GM23338 (cell line): Measurements from ENCODE around the gene STAT1. TPM values are rescaled to one million over a fixed set of nuclear protein-coding genes. Genes with fewer than 3 reads are reported as not detected.
A peak's percentile ranks its signal among the peaks of the same experiment; 100 is the strongest.

Source experiments
- ATAC-seq: fragments of 200-7000 bp; cut with Tn5 transposase; 3 replicates; pipeline ENCODE4 v1.9.1; 2020
- DNase-seq: peaks from one replicate; pipeline ENCODE4 v3.0.0-alpha.2; 2015; ENCODE audit warnings: low spot score
- H2AFZ ChIP-seq: fragments of 200-600 bp; sonication (generic); 2 replicates; pipeline ENCODE4 v1.8.0; 2016; ENCODE audit warnings: antibody characterized with exemption, mild to moderate bottlenecking, moderate library complexity
- H3F3A ChIP-seq: fragments of 200-600 bp; sonication (generic); replicated peaks from 2 replicates; pipeline ENCODE4 v1.8.0; 2017; ENCODE audit warnings: antibody characterized with exemption, mixed run types, low read depth
- H3K27ac ChIP-seq: fragments of 200-600 bp; sonication (generic); 2 replicates; pipeline ENCODE4 v1.6.1; 2016; ENCODE audit warnings: low read depth
- H3K27me3 ChIP-seq: fragments of 200-600 bp; sonication (generic); 2 replicates; pipeline ENCODE4 v1.8.0; 2016; ENCODE audit warnings: mild to moderate bottlenecking, mixed run types, moderate library complexity; ENCODE audit not compliant: insufficient read depth
- H3K36me3 ChIP-seq: fragments of 200-600 bp; sonication (generic); 2 replicates; pipeline ENCODE4 v1.8.0; 2016; ENCODE audit warnings: mild to moderate bottlenecking; ENCODE audit not compliant: insufficient read depth
- H3K4me1 ChIP-seq: fragments of 200-600 bp; sonication (generic); 2 replicates; pipeline ENCODE4 v1.8.0; 2016; ENCODE audit warnings: mild to moderate bottlenecking, moderate library complexity; ENCODE audit not compliant: insufficient read depth
- H3K4me2 ChIP-seq: fragments of 200-600 bp; sonication (generic); 2 replicates; pipeline ENCODE4 v1.7.1; 2017; ENCODE audit warnings: mixed run types
- H3K4me3 ChIP-seq: fragments of 200-600 bp; sonication (generic); 2 replicates; pipeline ENCODE4 v1.6.1; 2016; ENCODE audit warnings: mixed run types
- H3K79me2 ChIP-seq: fragments of 200-600 bp; sonication (generic); replicated peaks from 2 replicates; pipeline ENCODE4 v1.8.0; 2017; ENCODE audit warnings: mild to moderate bottlenecking; ENCODE audit not compliant: insufficient read depth
- H3K9me2 ChIP-seq: fragments of 200-600 bp; sonication (generic); 2 replicates; pipeline ENCODE4 v1.8.0; 2017; ENCODE audit not compliant: insufficient read depth
- H4K20me1 ChIP-seq: fragments of 200-600 bp; sonication (generic); replicated peaks from 2 replicates; pipeline ENCODE4 v1.8.0; 2017; ENCODE audit warnings: mild to moderate bottlenecking; ENCODE audit not compliant: insufficient read depth
- H3K27ac Mint-ChIP-seq: 2 replicates; pipeline ENCODE4 v1.8.0; 2020; ENCODE audit warnings: inconsistent platforms, mild to moderate bottlenecking, moderate library complexity, mixed read lengths
- H3K27me3 Mint-ChIP-seq: 3 replicates; pipeline ENCODE4 v1.8.0; 2022; ENCODE audit warnings: low read depth, mild to moderate bottlenecking, moderate library complexity, mixed read lengths, inconsistent platforms; ENCODE audit not compliant: insufficient read depth, poor library complexity
- H3K36me3 Mint-ChIP-seq: 3 replicates; pipeline ENCODE4 v1.8.0; 2021; ENCODE audit warnings: low read depth, mild to moderate bottlenecking, inconsistent platforms, moderate library complexity, mixed read lengths
- H3K4me1 Mint-ChIP-seq: 3 replicates; pipeline ENCODE4 v1.8.0; 2020; ENCODE audit warnings: mild to moderate bottlenecking, inconsistent platforms, mixed read lengths
- H3K4me3 Mint-ChIP-seq: 3 replicates; pipeline ENCODE4 v1.8.0; 2021; ENCODE audit warnings: moderate library complexity, mild to moderate bottlenecking, inconsistent platforms, mixed read lengths
- H3K9me3 Mint-ChIP-seq: 3 replicates; pipeline ENCODE4 v1.8.0; 2020; ENCODE audit warnings: moderate library complexity, mild to moderate bottlenecking, inconsistent platforms, mixed read lengths
- CREB1 ChIP-seq: fragments of 250-450 bp; sonication (Bioruptor Pico); IDR thresholded peaks from 2 replicates; pipeline ENCODE4 v1.5.0; 2020; ENCODE audit warnings: low read depth, mild to moderate bottlenecking, moderate library complexity
- CTCF ChIP-seq, 2 experiments: fragments of 200-600 bp in 1 of 2; sonication (generic) in 1 of 2; conservative IDR thresholded peaks; 2 replicates each; pipeline versions ENCODE4 v1.5.1 to v1.6.1; 2016 to 2017; ENCODE audit warnings: antibody characterized with exemption in 2 of 2, low read depth in 2 of 2, mild to moderate bottlenecking in 2 of 2, moderate library complexity in 1 of 2
- EZH2 ChIP-seq: fragments of 200-600 bp; sonication (generic); IDR thresholded peaks from one replicate; pipeline ENCODE4 v1.8.0; 2017; ENCODE audit warnings: antibody characterized with exemption, mild to moderate bottlenecking, low read depth; ENCODE audit not compliant: unreplicated experiment
- EZH2phosphoT487 ChIP-seq: fragments of 200-600 bp; sonication (generic); IDR thresholded peaks from one replicate; pipeline ENCODE4 v1.8.1; 2018; ENCODE audit warnings: antibody characterized with exemption; ENCODE audit not compliant: unreplicated experiment
- JUNB ChIP-seq: IDR thresholded peaks from one replicate; pipeline ENCODE4 v1.6.1; 2016; ENCODE audit warnings: antibody characterized with exemption; ENCODE audit not compliant: unreplicated experiment
- NANOG ChIP-seq: IDR thresholded peaks from 2 replicates; pipeline ENCODE4 v1.6.1; 2016; ENCODE audit warnings: antibody characterized with exemption, borderline replicate concordance
- REST ChIP-seq: IDR thresholded peaks from one replicate; pipeline ENCODE4 v1.6.1; 2018; ENCODE audit warnings: antibody characterized with exemption; ENCODE audit not compliant: unreplicated experiment
- STAT1 ChIP-seq: IDR thresholded peaks from one replicate; pipeline ENCODE4 v1.6.1; 2016; ENCODE audit warnings: antibody characterized with exemption; ENCODE audit not compliant: unreplicated experiment
- ZNF114 ChIP-seq: fragments of 250-450 bp; sonication (Bioruptor Pico); IDR thresholded peaks from 2 replicates; pipeline ENCODE4 v1.5.0; 2020; ENCODE audit warnings: mild to moderate bottlenecking, moderate library complexity
- ZNF331 ChIP-seq: fragments of 250-450 bp; sonication (Bioruptor Pico); IDR thresholded peaks from 2 replicates; pipeline ENCODE4 v1.5.0; 2020; ENCODE audit warnings: low read depth, mild to moderate bottlenecking, moderate library complexity
- polyA plus RNA-seq: library from polyadenylated mRNA; unstranded; fragments of >200 nt; fragmentation: Nextera tagmentation; extraction: Ambion mirVana; gene quantifications from 2 replicates; pipeline ENCODE4 v1.2.1, GENCODE V29; 2016
- total RNA-seq: library from RNA; depleted of rRNA; stranded (reverse); fragments of >200 nt; shearing (Covaris generic); gene quantifications from 2 replicates; pipeline ENCODE4 v1.2.3, GENCODE V29; 2014

Gene STAT1
- total and polyA plus RNA-seq, 2 experiments from 2014 or later = 15.1 to 47.4 TPM

GRCh38 chr2:190970873-190971506 lies 43.0 kb downstream of the STAT1 start:
- no peak overlapping the region for H3K4me2 ChIP-seq
- no peaks in the 10 kb centered on the region for H3F3A ChIP-seq
- no peak for ATAC-seq

GRCh38 chr2:190970160-190970559 lies 43.8 kb downstream of the STAT1 start:
- H3K27me3 ChIP-seq = no peaks in the 10 kb centered on the region
- no peak overlapping the region for H3K27ac ChIP-seq
- no peak overlapping the region for H3K4me3 Mint-ChIP-seq
- H3K36me3 Mint-ChIP-seq = peaks cover 57% of the 10 kb centered on the region
- no peaks in the 10 kb centered on the region for H3F3A ChIP-seq
- H4K20me1 ChIP-seq = no peaks in the 10 kb centered on the region; the same call in 1 of the 2 replicates
- H3K36me3 ChIP-seq = peaks cover 31% of the 10 kb centered on the region
- H3K27ac Mint-ChIP-seq = no peak overlapping the region
- no peaks in the 10 kb centered on the region for H3K9me2 ChIP-seq
- TF ChIP-seq EZH2phosphoT487 = no peak
- TF ChIP-seq ZNF331 = no peak
- no peak for TF ChIP-seq CTCF (conservative IDR thresholded peaks at IDR 0.05; ENCODE audit: low read depth in 2 of 2)
- TF ChIP-seq JUNB = no peak
- TF ChIP-seq ZNF114 (CRISPR knock-in tag) = no peak
- H2AFZ ChIP-seq = no peak overlapping the region
- H3K4me3 ChIP-seq = no peak overlapping the region
- ATAC-seq = no peak
- no peaks in the 10 kb centered on the region for H3K4me1 ChIP-seq
- H3K4me2 ChIP-seq = no peak overlapping the region
- H3K9me3 Mint-ChIP-seq = no peaks in the 10 kb centered on the region; the same call in 2 of the 3 replicates
- H3K79me2 ChIP-seq = no peaks in the 10 kb centered on the region
- H3K27me3 Mint-ChIP-seq = peaks cover 1% of the 10 kb centered on the region
- DNase-seq = no peak
- no peaks in the 10 kb centered on the region for H3K4me1 Mint-ChIP-seq

More at GRCh38 chr2:190970873-190971506, 43.0 kb downstream of the STAT1 start:
- H3K4me3 Mint-ChIP-seq = no peak overlapping the region
- Histone ChIP-seq H3K27me3 (no peaks in the 10 kb centered on the region), H3K36me3 (peaks cover 34% of the 10 kb centered on the region), H3K27ac (no peak overlapping the region), H3K4me3 (no peak overlapping the region), H3K4me1 (no peaks in the 10 kb centered on the region), H4K20me1 (no peaks in the 10 kb centered on the region; the same call in 1 of the 2 replicates), H2AFZ (no peak overlapping the region), H3K9me2 (no peaks in the 10 kb centered on the region), H3K79me2 (no peaks in the 10 kb centered on the region)
- H3K27ac Mint-ChIP-seq = peak overlapping the region; percentile 53; the same call in 1 of the 2 replicates
- peaks cover 1% of the 10 kb centered on the region for H3K27me3 Mint-ChIP-seq
- peaks cover 65% of the 10 kb centered on the region for H3K36me3 Mint-ChIP-seq
- TF ChIP-seq JUNB (no peak), STAT1 (no peak)
- no peak for DNase-seq
- no peaks in the 10 kb centered on the region; the same call in 2 of the 3 replicates for H3K9me3 Mint-ChIP-seq
- H3K4me1 Mint-ChIP-seq = no peaks in the 10 kb centered on the region

GRCh38 chr2:190968522-190968921 lies 45.4 kb downstream of the STAT1 start:
- Histone ChIP-seq H3K27me3 (no peaks in the 10 kb centered on the region), H3K9me2 (no peaks in the 10 kb centered on the region), H3K36me3 (peaks cover 18% of the 10 kb centered on the region), H3K4me3 (no peak overlapping the region), H4K20me1 (no peaks in the 10 kb centered on the region), H3K79me2 (no peaks in the 10 kb centered on the region), H3K4me1 (no peaks in the 10 kb centered on the region), H3F3A (no peaks in the 10 kb centered on the region), H3K27ac (no peak overlapping the region), H3K4me2 (no peak overlapping the region), H2AFZ (no peak overlapping the region)
- H3K4me1 Mint-ChIP-seq = no peaks in the 10 kb centered on the region
- H3K36me3 Mint-ChIP-seq = peaks cover 44% of the 10 kb centered on the region
- no peak overlapping the region for H3K4me3 Mint-ChIP-seq
- H3K27me3 Mint-ChIP-seq = peaks cover 1% of the 10 kb centered on the region
- no peaks in the 10 kb centered on the region for H3K9me3 Mint-ChIP-seq
- ATAC-seq = no peak
- DNase-seq = no peak
- 0 out of 2 replicates have a peak overlapping the region, but pooled peaks have one; percentile 23 for H3K27ac Mint-ChIP-seq
- no peak for TF ChIP-seq JUNB
- TF ChIP-seq CTCF (conservative IDR thresholded peaks at IDR 0.05; ENCODE audit: low read depth in 2 of 2) = no peak
- no peak for TF ChIP-seq ZNF331
- no peak for TF ChIP-seq STAT1
- no peak for TF ChIP-seq CREB1 (CRISPR knock-in tag)
- no peak for TF ChIP-seq EZH2
- no peak for TF ChIP-seq REST
- TF ChIP-seq NANOG = no peak
